GM12891 (cell line): Measurements from ENCODE around the gene L3MBTL1.

Experiments
- PAX5 ChIP-seq: IDR thresholded peaks from 2 replicates; pipeline ENCODE4 v1.6.1; 2011; ENCODE audit warnings: low read length, moderate library complexity, mild to moderate bottlenecking; ENCODE audit not compliant: insufficient read depth, severe bottlenecking
- POLR2A ChIP-seq: IDR thresholded peaks from 2 replicates; pipeline ENCODE4 v1.6.1; 2011; ENCODE audit warnings: low read depth, low read length, control low read depth
- POLR2AphosphoS5 ChIP-seq: IDR thresholded peaks from 2 replicates; pipeline ENCODE4 v1.6.1; 2011; ENCODE audit warnings: low read depth, low read length, control low read depth
- SPI1 ChIP-seq: IDR thresholded peaks from 2 replicates; pipeline ENCODE4 v1.6.1; 2011; ENCODE audit warnings: low read depth, low read length, control low read depth
- TAF1 ChIP-seq: IDR thresholded peaks from 2 replicates; pipeline ENCODE4 v1.6.1; 2011; ENCODE audit warnings: low read depth, low read length, control low read depth

- TF ChIP-seq POLR2A (no peak), POLR2AphosphoS5 (no peak), PAX5 (no peak), TAF1 (no peak), SPI1 (no peak)
Observed at GRCh38 chr20:43536817-43537440, 29.4 kb downstream of the L3MBTL1 start.
